Stimulated activated CD8-positive, alpha-beta memory T cell treated with anti-CD3 and anti-CD28 coated beads, Interleukin-4, amount 100 ng/mL, for 48 hours (primary cell): ENCODE measurements around the gene ELOA.
"Not testable (repeated sequence)": the region's sequence is repeated elsewhere in the genome, so short reads cannot be mapped to it uniquely, and the experiment has no call there.

Experiments used
- DNase-seq: peaks from one replicate; pipeline ENCODE4 v3.0.0-alpha.2; 2020

Gene ELOA, protein sequence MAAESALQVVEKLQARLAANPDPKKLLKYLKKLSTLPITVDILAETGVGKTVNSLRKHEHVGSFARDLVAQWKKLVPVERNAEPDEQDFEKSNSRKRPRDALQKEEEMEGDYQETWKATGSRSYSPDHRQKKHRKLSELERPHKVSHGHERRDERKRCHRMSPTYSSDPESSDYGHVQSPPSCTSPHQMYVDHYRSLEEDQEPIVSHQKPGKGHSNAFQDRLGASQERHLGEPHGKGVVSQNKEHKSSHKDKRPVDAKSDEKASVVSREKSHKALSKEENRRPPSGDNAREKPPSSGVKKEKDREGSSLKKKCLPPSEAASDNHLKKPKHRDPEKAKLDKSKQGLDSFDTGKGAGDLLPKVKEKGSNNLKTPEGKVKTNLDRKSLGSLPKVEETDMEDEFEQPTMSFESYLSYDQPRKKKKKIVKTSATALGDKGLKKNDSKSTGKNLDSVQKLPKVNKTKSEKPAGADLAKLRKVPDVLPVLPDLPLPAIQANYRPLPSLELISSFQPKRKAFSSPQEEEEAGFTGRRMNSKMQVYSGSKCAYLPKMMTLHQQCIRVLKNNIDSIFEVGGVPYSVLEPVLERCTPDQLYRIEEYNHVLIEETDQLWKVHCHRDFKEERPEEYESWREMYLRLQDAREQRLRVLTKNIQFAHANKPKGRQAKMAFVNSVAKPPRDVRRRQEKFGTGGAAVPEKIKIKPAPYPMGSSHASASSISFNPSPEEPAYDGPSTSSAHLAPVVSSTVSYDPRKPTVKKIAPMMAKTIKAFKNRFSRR

DNA sequence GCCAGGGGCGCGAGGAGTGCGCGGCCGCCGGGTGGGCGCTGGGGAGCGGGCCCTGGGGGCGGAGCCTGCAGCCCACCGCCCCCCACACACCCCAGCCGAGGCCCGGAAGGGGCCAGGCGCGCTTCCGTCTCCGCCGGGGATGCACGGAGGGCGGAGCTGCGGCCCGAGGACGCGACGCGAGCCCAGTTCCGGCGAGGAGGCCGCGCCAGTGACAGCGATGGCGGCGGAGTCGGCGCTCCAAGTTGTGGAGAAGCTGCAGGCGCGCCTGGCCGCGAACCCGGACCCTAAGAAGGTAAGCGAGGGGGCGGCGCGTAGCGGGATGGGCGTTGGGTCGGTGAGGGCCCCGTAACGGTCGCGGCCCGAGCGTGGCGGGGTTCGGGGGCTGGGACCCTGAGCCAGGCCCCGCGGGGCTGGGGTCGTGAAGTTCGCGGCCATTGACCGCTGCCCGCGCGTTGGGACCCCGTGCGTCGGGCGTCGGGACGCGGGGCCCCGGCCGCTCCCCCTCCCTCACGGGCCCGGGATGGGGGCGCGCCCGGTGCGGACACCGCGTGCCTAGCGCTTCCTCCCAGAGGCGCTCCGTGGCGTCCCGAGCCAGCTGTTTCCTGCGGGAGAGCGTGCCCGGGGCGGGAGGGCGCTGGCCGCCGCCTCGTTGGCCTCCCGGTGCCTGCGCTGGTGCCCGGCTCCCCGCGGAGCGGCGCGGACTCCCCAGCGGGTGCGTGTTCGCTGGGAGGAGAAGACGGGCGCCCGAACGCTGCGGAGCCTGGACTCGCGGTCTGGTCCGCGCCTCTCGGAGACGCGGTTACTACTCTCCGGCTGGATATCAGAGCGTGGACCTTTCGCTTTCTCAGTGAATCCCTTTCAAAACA lies at the start of gene ELOA:
Gene ELOA, plus strand, starts transcription at position 185 of the 866 bp plus-strand sequence. Its CDS starts 33 bp downstream, at position 218.
- peak; percentile 83 for DNase-seq

DNA sequence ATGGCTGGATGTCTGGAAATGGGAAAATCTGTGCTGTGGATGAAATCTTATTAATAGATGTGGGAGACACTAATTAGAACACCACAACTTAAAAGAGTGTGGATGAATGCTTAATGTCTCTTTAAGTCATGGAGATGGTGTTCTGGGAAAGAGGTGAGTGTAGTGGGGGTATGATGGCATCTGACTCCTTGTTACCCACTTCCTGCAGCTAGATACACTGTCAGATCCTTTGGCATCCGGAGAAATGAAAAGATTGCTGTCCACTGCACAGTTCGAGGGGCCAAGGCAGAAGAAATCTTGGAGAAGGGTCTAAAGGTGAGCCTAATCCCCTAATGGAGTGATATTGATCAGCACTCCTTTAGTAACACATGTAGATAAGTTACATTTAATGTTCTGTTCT lies 49.7 kb upstream of the ELOA start:
- no peak for DNase-seq

DNA sequence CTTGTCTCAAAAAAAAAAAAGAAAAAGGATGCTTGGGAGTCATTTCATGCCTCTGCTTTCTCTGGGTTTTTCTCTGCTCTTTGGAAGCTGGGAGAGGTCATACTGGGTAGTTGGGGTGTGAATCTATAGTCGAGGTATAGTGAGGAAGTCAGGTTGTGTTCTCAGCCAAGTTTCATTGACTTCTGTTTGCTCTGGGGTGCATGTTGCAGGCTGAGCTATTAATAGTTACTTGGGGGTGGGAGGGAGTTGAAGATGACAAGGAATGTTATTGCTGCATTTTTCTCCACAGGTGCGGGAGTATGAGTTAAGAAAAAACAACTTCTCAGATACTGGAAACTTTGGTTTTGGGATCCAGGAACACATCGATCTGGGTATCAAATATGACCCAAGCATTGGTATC lies 48.9 kb upstream of the ELOA start:
- DNase-seq, result no peak

DNA sequence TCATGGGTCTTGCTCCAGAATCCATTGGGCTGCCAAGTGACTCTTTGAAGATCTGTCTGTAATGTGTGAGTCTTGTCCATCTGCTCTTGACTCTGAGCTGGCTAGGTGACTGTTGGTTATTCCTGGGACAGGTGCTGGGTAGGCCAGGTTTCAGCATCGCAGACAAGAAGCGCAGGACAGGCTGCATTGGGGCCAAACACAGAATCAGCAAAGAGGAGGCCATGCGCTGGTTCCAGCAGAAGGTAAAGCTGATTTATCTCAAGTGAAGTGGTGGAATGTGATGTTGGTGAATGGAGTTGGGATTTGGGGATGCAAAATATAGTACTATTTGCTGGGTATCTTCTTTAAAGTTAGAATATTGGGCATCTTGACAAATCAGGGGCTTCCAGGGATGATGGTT lies 47.6 kb upstream of the ELOA start:
- no peak for DNase-seq

DNA sequence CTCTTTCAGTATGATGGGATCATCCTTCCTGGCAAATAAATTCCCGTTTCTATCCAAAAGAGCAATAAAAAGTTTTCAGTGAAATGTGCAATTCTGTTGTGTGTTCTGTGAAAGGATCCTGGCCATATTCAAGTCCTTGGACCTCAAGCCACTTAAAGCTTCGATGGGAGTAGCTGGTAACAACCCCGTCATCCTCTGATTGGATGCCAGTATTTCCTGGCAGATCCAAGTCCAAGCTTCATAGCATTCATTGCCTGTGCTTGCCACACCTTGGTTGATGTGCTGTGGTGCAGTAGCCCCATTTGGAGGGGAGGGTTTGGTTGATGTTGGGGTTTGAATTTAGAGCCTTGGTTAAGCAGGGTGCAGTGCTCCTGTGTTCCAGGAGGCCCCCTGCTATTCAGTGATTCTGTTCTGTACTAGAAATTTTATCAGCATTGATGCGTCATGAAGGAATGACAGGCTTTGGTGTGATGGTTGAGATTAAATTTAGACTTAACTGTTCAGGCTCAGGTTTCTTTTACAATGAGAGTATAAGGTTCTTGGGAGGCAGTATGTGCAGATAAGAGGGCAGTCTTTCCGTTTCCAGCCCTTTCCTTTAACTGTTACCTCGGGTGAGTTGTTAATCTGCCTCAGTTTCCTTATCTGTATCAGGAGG lies 46.8 kb upstream of the ELOA start:
- DNase-seq, result no peak

DNA sequence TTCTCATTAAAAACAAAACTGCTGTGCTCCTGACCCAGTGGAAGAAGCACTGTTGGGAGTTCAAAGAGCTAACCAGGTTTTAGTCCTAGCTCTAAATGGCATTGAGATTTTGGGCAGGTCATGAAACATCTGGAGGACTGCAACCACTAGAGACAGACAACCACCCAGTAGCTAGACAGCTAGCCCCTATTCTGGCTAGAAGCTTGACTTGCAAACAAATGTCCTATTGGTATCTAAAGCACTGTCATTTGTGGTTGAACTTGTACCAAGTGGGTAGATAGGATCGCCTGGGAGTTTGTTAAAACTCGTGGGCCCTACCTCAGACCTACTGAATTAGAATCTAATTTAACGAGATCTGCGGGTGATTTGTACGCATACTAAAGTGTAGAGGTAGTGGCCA lies 44.8 kb upstream of the ELOA start:
- no peak for DNase-seq

DNA sequence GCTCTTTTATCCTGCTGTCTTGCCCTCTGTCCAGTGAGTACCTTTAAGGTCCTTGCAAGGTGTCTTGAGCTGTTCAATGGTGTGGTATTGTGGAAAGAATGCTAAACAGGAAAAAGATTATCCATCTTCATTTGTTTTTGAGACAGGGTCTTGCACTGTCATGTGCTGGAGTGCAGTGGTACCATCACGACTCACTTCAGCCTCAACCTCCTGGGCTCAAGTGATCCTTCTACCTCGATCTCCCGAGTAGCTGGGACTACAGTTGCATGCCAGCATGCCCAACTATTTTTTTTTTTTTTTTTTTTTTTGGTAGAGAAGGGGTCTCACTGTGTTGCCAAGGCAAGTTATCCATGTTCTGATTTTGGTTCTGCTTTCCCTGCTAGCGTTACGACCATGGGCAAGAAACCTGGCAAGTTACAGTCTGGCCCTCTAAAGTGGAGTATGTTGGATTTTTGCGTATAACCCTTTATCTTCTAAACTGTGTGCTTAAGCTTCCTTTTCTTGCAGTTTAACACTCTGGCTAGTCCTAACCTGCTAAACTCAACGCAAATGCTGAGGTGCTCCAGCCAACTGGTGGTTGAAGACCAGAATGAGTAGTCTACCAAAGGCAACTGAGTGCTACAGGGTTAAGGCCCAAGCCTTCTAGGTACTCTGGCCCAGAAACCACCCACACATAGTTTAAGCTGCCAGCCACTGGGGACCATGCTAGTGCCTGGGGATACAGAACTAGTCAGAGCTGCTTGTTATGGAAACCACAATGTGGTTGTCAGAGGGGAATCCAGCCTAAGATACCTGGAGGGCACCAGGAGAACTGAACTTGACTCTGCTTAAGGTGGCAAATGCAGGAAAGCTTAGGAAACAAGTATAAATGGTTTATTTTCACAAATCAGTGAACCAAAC lies 43.7 kb upstream of the ELOA start:
- DNase-seq, result peak; percentile 44

DNA sequence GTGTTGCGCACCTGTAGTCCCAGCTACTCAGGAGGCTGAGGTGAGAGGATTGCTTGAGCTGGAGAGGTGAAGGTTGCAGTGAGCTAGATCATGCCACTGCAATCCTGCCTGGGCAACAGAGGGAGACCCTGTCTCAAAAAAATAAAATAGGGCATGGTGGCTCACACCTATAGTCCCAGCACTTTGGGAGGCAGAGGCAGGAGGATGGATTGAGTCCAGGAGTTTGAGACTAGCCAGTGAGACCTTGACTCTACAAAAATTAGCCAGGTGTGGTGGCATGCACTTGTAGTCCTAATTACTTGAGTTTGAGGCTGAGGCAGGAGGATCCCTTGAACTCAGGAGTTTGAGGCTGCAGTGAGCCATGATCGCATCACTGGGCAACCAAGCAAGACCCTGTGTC lies 42.0 kb upstream of the ELOA start:
- DNase-seq, result no peak

DNA sequence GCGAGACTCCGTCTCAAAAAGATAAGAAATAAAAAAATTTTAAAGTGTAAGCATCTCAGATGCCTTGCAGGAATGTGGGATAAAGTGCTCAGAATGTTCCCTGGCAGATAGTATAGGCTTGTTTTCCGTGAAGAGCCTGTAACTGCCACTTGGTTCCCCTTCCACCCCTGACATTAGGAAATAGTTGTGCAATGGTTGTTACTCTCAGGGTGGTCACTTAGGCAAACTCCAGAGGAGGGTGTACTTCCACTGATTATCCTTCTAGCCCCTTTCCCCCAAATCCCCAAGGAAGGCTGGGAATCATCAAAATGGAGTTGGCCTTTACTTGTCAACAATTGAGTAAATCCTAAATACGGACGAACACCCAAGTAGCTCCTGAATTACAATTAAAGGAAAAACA lies 41.3 kb upstream of the ELOA start:
- no peak for DNase-seq

DNA sequence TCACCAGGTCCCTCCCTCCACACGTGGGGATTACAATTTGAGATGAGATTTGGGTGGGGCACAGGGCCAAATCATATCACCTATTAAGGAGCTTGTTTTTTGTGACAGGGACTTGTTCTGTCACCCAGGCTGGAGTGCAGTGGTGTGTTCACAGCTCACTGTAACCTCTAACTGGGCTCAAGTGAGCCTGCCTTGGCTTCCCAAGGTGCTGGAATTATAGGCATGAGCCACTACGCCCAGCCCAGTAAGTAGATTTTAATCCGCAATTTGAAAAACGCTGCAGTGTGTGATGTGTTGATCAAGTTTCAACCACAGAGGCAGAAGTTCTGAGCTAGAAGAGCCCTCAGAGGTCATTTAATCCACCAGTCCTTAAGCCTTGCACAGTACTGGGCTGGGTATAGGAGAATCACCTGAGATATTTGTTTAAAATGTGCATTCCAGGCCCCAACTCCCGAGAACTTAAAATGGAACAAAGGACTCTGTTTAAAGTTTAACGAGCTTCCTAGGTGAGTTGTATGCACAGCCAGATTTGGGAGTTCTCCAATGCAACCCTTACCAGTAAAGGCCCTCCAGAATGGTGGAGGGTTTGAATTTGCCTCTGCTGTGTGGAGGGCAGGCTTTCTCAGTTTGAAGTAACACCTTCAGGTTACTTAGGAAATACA lies 38.3 kb upstream of the ELOA start:
- no peak for DNase-seq

DNA sequence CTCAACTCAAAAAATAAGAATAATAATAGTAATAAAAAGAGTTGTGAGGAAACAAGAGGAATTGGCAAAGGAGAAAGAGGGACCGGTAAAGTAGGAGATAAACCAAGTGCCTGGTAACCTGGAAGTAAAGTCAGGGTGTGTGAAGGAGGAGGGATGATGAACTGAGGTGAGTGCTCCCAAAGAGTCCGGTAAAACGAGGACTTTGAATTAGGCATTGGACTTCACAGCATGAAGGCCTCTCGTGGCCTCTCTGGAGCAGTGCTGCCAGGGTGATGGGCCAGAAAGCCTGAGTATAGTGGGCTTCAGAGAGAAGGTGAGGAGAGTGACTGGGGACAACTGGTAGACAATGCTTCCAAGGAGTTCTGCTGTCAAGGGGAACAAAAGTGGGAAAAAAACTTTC lies 34.0 kb upstream of the ELOA start:
- DNase-seq, result no peak

DNA sequence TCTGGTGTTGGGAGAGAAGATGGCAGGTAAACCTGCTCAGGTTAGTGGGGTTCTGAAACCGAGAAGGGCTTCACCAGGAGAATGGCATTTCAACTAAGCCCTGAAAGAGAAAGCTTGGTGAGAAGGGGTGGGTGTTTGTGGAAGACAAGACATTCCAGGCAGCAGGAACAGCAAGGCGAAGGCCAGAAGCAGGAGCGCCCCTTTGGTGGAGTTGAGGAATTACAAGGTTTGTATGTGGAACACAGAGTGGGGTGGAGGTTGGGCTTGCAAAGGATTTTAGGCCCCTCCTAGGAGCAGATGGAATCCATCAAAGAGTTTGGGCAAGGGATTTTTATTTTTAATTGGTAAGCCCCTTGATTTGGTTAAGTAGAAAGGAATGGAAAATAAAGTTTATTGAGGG lies 24.8 kb upstream of the ELOA start:
- DNase-seq, result no peak

DNA sequence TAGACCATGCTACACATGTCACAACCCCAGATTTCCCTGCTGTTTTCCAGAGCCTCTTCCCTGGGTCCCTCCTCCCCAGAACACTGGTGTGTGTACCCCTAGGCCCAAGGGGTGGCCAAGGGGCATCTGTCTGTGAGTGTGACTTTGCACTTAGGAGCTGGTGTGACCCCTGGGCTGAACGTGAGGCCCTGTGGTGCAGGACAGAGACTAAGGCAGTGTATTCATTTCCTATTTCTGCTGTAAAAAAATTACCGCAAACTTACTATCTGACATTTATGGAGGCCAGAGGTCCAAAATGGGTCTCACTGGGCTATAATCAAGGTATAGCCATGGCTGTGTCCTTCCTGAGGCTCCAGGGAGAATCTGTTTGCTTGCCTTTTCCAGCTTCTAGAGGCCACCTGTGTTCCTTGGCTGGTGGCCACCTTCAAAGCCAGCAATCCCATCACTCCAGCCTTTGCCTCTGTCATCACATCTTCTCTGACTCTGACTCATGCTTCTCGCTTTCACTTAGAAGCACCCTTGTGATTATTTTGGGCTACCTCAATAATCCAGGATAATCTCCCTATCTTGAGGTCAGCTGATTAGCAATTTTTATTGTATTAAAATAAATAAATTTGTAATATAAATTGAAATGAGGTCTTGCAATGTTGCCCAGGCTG lies 24.0 kb upstream of the ELOA start:
- DNase-seq, result no peak

DNA sequence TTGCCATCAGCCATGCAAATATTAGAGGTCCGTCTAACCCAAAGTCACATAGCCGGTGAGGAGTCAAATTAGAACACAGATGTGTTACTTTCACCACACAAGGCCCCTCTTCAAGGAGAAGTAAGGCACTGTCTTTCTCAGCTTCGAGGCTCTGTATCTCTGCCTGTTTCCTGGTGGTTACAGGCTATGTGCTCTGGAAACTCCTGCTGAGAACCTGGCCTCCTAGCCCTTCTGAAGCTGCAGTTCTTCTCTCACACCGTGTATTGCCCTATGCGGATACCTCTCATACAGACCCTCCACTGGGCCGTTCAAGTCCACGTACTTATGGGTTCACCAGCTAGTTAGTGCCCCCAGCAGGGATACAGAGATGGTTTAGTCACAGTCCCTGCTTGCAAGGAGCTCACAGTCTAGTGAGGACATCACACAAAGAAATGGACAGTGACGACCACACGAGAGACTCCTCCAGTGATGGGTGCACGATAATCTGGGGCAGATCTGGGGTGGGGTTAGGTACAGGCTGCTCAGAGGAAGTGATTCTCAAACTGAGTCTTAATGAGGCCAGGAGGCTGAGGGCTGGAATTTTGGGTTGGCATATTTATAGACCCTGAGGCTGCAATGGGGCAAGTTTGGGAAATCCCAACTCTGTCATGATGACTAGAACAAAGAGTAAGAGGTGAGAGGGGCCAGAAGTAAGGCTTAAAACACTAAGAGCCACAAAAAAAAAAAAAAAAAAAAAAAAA lies 22.8 kb upstream of the ELOA start:
- peak; percentile 49 for DNase-seq

DNA sequence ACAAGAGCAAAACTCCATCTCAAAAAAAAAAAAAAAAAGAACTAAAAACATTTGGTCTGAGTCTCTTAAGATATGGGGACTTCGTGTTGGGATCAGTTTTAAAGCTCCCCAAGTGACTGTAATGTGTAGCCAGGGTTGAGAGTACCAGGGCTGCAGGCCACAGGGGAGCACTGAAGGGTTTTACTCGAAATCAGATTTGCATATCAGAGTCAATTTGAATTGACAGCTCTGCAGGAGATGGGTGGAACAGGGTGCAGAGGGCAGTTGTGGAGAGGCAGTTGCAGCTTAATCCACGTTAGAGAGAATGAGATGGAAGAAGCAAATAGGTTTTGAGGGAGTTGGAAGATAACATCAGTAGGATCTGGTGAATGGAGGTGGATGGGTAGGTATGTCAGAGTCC lies 20.6 kb upstream of the ELOA start:
- no peak for DNase-seq

DNA sequence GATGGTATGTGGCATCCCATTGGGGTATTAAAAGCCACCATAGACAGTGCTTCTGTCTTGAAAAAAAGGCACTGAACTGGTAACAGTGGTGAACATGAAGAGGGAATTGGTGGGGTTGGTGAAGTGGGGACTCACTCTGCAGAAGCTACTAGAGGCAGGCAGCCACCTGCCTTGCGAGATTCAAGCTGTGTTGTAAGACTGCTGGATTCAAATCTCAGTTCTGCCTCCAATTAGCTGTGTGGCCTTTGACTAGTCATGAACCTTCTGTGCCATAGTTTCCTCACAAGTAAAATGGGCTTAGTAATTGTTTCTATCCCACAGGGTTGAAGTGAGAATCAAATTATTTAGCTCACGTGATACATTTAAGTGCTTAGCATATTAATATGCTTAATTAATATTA lies 16.6 kb upstream of the ELOA start:
- DNase-seq, result no peak

DNA sequence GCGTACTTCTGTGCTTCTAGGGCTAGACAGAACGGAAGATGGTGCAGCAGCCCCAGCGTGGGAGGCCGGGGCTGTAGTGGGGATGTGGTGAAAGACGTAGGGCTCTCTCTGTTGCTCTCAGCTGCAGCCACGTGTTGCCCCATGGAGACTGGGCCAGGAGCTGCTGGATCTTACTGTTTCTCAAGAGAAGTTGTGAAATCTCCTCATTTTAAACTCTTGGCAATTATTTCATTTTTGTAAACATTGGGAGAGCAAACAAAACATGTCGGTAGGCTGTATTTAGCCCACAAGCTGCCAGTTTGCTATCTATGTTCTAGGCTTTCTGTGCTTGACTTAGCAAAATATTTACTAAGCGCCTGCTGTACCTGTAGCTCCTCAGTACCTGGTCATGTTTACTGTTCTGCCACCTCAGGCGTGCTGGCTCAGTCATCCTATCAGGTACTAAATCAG lies 15.9 kb upstream of the ELOA start:
- DNase-seq, result no peak

DNA sequence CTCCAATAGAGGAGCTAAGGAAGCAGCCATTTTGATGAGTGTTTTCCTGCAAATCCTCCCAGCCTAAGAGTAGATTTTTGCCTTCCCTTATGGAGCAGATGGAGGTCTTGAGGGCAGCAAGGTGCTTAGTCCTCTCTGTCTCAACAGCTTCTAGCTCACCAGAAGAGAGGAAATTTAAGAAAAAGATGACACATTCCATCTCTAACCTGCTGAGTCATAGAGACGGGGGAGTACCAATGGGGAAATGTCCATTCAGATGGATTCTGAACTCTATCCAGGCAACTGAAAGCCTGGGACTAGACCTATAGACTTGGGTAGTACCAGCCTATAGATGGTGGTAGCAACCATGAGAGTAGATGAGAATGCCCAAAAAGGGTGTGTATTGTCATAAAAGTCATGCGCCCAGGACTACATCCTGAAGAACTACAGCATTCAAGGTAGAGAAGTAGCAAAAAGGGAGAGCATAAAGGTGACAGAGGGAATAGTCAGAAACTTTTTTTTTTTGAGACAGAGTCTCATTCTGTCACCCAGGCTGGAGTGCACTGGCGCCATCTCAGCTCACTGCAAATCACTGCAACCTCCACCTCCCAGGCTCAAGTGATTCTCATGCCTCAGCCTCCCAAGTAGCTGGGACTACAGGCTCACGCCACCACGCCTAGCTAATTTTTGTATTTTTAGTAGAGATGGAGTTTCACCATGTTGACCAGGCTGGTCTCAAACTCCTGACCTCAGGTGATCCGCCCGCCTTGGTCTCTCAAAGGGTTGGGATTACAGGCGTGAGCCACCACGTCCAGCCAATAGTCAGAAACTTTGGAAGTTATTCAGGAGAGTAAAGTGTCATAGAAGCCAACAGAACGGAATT lies 10.7 kb upstream of the ELOA start:
- DNase-seq, result no peak

DNA sequence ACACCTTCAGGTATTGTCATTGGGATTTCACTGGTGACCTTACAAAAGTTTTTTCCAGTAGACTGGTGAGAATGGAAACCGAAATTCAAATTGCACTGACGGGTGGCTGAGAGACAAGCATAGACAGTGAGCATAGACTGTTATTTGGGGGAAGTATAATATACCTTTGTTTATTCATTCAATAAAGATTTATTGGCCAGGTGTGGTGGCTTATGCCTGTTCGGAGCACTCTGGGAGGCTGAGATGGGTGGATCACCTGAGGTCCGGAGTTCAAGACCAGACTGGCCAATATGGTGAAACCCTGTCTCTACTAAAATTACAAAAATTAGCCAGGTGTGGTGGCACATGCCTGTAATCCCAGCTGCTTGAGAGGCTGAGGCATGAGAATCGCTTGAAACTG lies 10.0 kb upstream of the ELOA start:
- DNase-seq, result not testable (repeated sequence)
